NOMO-1 treated with dmso at 0.1 percent for 144 hours (cell line): ENCODE results near the gene TMCO4.

Experiments
- DNase-seq: peaks from one replicate; lab custom pipeline; 2025; ENCODE audit not compliant: unreplicated experiment; lab: John Stamatoyannopoulos, UW

Gene TMCO4

DNA sequence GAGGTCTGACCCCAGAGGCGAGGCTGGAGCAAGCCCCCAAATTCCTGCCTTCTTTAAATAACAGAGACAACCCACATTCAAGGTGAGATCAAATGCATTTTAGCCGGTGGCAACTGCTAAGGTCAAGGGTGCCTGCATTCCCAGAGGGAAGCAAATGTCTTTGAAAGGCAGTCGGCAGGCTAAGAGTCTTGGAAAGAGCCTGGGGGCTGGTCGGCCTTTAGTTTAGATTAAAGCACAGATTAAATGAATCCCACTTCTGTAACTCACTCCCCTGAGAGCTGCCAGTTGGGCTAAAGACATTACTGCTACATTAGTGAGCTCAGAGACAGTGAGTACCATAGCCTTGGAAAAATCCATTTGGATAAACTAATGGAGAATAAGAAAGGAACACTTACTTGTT, 75.8 kb downstream of the TMCO4 start:
- no peak for DNase-seq

DNA sequence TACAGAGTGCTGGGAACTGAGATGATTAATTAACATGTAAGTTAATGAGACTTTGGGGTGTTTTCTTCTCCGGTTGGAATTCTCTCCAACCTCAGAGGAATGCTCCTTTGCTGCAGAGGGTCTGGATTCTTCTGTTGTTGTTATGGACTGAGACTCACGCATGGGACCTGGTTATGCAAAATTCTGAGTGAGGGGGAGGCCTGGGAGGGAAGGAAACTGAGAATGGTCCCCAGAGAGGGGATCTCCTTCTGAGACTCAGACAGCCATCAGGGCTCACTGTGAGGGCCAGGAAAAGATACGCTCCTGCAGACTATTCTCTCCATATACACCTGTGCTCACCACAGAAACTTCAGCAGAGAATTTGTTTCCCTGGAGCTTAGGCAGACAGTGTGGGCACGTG, 78.7 kb downstream of the TMCO4 start:
- DNase-seq, result no peak

DNA sequence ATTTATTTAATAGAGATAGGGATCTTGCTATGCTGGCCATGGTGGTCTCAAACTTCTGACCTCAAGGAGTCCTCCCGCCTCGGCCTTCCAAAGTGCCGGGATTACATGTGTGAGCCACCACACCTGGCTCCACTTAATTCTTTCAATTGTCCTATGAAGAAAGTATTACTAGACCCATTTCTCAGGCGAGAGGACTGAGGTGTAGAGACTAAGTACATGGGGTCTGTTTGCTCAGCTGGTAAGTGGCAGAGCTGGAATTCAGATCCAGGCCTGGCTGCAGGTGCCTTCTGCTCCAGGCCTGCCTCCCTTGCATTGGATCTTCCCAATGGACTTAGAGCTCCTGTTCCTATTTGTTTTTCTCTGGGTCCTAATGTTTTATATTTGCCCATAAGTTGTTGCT, 79.5 kb downstream of the TMCO4 start:
- DNase-seq, result no peak

GRCh38 chr1:19717467-19717866, 82.2 kb downstream of the TMCO4 start:
- DNase-seq, result no peak

DNA sequence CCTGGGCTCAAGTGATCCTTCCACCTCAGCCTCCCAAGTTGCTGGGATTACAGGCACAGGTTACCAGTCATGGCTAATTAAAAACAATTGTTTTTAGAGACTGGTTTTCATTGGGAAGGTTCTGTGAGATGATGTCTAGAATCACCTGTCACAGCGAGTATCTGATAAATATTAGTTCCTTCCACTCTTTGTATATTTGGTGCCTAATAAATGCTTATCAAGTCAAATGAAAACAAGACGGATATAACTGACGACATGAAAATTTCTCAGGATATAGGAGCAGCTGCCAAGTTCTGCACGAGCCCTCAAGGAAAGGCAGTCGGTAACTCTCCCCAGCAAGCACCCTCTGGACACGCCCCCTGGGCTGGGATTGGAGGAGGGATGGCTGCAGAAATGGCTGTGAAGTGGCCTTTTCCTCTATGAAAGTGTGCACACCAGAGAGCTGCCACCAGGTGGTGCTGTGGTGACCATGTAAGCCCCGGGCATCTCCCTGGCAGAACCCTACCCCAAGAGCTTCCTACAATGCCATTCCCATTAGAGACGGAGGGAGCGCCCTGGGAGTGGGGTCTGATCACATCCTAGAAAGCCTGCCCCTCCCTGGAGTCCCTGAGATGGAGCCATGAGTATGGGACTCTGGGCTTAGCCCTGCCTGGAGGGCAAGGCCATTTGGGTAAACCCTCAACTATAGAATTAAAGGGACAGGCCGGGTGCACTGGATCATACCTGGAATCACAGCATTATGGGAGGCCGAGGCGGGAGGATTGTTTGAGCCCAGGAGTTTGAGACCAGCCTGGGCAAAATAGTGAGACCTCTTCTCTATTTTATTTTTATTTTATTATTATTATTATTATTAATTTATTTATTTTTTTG, 84.1 kb downstream of the TMCO4 start:
- peak; percentile 53 for DNase-seq

GRCh38 chr1:19712928-19713327, 86.8 kb downstream of the TMCO4 start:
- no peak for DNase-seq

GRCh38 chr1:19710825-19711611, 88.7 kb downstream of the TMCO4 start:
- DNase-seq, result no peak

- no peak for DNase-seq
These were observed 90.4 kb downstream of the TMCO4 start for GRCh38 chr1:19709260-19709793.

DNA sequence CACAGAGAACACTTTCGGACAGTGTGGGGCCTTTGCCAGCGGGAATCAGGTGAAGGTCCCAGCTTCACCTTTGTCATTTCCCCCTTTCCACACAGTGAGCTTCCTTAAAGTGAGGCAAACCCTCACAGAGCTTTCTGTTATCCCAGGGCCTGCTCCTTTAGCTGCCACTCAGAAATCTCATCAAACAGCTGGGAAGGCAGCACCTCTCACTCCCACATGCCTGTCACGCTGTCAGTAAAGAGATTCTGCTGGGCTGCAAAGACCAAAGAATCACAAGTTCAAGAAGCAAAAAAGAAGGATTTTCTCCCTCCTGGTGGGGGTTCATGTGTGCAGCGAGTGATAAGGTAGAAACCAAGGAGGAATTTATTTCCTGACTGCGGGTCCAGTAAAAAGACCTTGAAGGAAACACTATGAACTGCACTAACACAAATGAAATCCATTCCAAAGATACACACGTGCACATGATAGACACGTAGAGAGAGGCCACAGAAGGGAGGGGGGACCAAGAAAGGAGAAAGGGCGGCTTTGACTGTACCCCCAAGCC, 91.1 kb downstream of the TMCO4 start:
- DNase-seq, result no peak

DNA sequence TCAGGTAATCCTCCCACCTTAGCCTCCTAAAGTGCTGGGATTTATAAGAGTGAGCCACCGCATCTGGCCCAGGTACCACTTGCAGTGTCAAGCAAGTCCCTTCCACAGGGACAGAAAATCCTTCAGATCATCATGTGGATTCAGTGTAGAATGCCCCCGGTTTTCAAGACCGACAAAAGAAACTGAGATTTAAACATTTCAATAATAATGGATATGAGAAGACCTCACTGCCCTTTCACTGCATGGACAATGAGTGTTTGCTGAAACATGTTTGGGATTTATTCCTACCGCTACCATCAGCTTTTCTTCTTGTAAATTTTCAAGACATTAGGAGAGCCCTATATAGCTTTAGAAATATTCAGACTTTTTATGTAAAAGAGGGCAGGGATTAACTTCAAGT, 93.6 kb downstream of the TMCO4 start:
- no peak for DNase-seq

- no peak for DNase-seq
These were observed 94.3 kb downstream of the TMCO4 start for GRCh38 chr1:19705464-19705863.

- no peak for DNase-seq
These were observed 95.2 kb downstream of the TMCO4 start for GRCh38 chr1:19704247-19705113.

DNA sequence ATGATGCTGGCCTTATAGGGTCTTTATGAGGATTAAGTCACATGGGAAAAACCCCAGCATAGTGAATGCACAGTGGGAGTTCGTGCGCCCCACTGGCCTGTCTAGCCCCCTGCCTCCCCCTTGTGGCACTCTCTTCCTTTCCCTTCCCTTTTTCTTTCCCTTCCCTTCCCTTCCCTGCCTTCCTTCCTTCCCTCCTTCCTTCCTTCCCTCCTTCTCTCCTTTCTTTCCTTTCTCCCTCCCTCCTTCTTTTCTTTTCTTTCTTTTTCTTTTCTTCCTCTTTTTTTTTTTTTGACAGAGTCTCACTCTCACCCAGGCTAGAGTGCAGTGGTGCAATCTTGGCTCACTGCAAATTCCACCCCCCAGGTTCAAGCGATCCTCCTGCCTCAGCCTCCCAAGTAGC, 96.4 kb downstream of the TMCO4 start:
- DNase-seq, result no peak

GRCh38 chr1:19700079-19700777, 99.5 kb downstream of the TMCO4 start:
- no peak for DNase-seq

- DNase-seq, result no peak
These were observed 101.5 kb downstream of the TMCO4 start for GRCh38 chr1:19698181-19698580.

GRCh38 chr1:19696820-19697219, 102.9 kb downstream of the TMCO4 start:
- no peak for DNase-seq

DNA sequence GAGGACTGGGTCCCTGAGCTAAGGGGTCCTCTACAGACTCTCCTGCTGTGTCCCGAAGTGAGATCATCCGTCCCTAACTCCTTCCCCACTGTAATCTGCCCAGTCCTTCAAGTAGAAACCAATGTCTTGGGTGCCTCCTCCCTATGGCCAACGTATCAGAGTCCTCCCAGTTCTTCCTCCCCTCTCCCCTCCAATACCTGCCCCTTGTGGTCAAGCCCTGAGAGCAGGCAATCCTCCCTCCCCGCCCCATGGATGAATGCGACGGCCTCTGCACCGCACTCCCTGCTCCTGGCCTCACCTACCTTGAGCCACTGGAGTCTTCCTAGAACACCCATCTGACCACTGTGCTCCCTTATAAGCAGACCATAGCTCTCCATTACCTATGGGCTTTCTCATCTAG, 103.9 kb downstream of the TMCO4 start:
- DNase-seq, result no peak

GRCh38 chr1:19694298-19694697, 105.4 kb downstream of the TMCO4 start:
- DNase-seq, result no peak

- DNase-seq, result no peak
These were observed 109.4 kb downstream of the TMCO4 start for GRCh38 chr1:19690342-19690741.

DNA sequence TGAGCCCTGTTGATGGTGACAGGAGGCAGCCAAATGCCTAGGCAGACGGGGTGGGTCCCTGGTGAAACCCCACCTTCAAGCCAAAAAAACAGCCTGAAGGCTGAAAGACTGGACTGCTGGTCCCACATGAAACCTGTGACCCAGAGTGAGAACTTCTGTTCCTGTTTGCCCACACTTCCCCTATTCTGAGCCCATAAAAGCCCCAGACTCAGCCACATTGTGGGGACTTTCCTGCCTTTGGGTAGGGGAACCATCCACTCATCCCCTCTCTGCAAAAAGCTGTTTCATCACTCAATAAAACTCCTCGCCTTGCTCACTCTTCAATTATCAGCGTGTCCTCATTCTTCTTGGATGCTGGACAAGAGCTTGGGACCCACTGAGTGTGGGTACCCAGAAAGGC, 109.9 kb downstream of the TMCO4 start:
- no peak for DNase-seq
